ENCODE data around the gene UST.

DNA sequence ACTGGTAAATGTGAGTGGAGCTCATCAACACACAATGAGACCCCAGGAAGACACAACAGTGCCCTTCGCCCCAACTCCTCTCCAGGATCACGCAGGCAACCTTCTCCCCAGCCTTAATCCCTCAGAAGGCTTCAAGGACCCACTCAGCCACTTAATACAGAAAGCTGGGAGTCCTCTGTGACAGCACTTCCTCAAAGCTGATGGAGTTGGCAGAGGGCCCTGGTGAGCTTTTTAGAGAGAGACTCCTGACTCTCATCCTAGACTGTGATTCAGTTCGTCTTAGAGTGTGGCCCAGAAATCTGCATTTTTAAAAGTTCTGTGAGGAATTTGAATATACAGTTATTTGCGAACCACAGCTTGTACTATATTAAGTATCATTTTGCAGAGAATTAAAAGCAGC, 187.7 kb downstream of the UST start:
- TF ChIP-seq, protein P1, sequence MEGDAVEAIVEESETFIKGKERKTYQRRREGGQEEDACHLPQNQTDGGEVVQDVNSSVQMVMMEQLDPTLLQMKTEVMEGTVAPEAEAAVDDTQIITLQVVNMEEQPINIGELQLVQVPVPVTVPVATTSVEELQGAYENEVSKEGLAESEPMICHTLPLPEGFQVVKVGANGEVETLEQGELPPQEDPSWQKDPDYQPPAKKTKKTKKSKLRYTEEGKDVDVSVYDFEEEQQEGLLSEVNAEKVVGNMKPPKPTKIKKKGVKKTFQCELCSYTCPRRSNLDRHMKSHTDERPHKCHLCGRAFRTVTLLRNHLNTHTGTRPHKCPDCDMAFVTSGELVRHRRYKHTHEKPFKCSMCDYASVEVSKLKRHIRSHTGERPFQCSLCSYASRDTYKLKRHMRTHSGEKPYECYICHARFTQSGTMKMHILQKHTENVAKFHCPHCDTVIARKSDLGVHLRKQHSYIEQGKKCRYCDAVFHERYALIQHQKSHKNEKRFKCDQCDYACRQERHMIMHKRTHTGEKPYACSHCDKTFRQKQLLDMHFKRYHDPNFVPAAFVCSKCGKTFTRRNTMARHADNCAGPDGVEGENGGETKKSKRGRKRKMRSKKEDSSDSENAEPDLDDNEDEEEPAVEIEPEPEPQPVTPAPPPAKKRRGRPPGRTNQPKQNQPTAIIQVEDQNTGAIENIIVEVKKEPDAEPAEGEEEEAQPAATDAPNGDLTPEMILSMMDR (IDR thresholded peaks at IDR 0.05) = no peak
- no peak for TF ChIP-seq POLR2A (IDR thresholded peaks at IDR 0.05)

All from esophagus squamous epithelium (tissue), 4 donors.